Endothelial cell of umbilical vein (primary cell): ENCODE results near the gene GAS7. TPM values are rescaled to one million over a fixed set of nuclear protein-coding genes. Genes with fewer than 3 reads are reported as not detected.

ENCODE experiments used
- BruUV-seq: library from RNA; stranded (reverse); fragments of 400-500 nt; replicated peaks from 2 replicates; lab custom pipeline; 2021; lab: Mats Ljungman, UMichigan
- CTCF ChIA-PET: fragments of 300-600, 350-600 bp; sonication (Branson Sonifier 250); formaldehyde crosslinking; loops from one replicate; lab custom pipeline; 2021; ENCODE audit warnings: antibody characterized with exemption, inconsistent platforms; lab: Charles Lee
- POLR2A ChIA-PET: fragments of 300-600, 350-600 bp; sonication (Branson Sonifier 250); formaldehyde crosslinking; loops from one replicate; lab custom pipeline; 2021; ENCODE audit warnings: antibody characterized with exemption, inconsistent platforms; lab: Charles Lee
- DNase-seq: peaks from one replicate; pipeline ENCODE4 v3.0.0-alpha.2; 2011; ENCODE audit warnings: low read depth, low spot score
- FAIRE-seq: peaks from 2 replicates; lab custom pipeline; 2011; peaks lifted over from hg19 to GRCh38; lab: Jason Lieb, UNC
- H2AFZ ChIP-seq: 2 replicates; pipeline ENCODE4 v1.6.0; 2012; ENCODE audit warnings: low read depth, low read length, control low read depth, inconsistent platforms
- H3K27ac ChIP-seq: 2 replicates; pipeline ENCODE4 v1.5.1; 2011; ENCODE audit warnings: low read depth, mild to moderate bottlenecking, control low read depth, low read length, moderate library complexity; ENCODE audit not compliant: insufficient read depth
- H3K27me3 ChIP-seq, 2 experiments: 2 replicates each; pipeline versions ENCODE4 v1.6.0 to v1.6.1; 2011; ENCODE audit warnings: low read length in 2 of 2, mixed read lengths in 1 of 2; ENCODE audit not compliant: control insufficient read depth in 2 of 2, insufficient read depth in 2 of 2
- H3K36me3 ChIP-seq, 2 experiments: 2 replicates in 1 of 2; 3 replicates in 1 of 2; pipeline ENCODE4 v1.5.1; 2011; ENCODE audit warnings: low read length in 2 of 2, mild to moderate bottlenecking in 1 of 2, moderate library complexity in 1 of 2; ENCODE audit not compliant: control insufficient read depth in 2 of 2, insufficient read depth in 2 of 2; ENCODE audit errors: extremely low read depth in 1 of 2
- H3K4me1 ChIP-seq: 3 replicates; pipeline ENCODE4 v1.5.1; 2011; ENCODE audit warnings: mild to moderate bottlenecking, low read length; ENCODE audit not compliant: control insufficient read depth, insufficient read depth; ENCODE audit errors: extremely low read depth
- H3K4me2 ChIP-seq: 2 replicates; pipeline ENCODE4 v1.6.1; 2011; ENCODE audit warnings: low read length, control low read depth, mixed read lengths; ENCODE audit not compliant: insufficient read depth
- H3K4me3 ChIP-seq, 3 experiments: fragments of 200-600 bp in 1 of 3; sonication (generic), shearing (Covaris generic) in 1 of 3; replicated peaks in 1 of 3; 2 replicates each; pipeline ENCODE4 v1.5.1; 2011 to 2016; ENCODE audit warnings: control low read depth in 3 of 3, low read length in 3 of 3, mild to moderate bottlenecking in 2 of 3, inconsistent platforms in 1 of 3, low read depth in 1 of 3, moderate library complexity in 1 of 3; ENCODE audit not compliant: insufficient read depth in 1 of 3
- H3K79me2 ChIP-seq: 2 replicates; pipeline ENCODE4 v1.6.0; 2012; ENCODE audit warnings: low read length, inconsistent platforms; ENCODE audit not compliant: control insufficient read depth, insufficient read depth
- H3K9ac ChIP-seq: replicated peaks from 2 replicates; pipeline ENCODE3; 2011; ENCODE audit warnings: low read length, control low read depth; ENCODE audit not compliant: insufficient read depth; ENCODE audit errors: extremely low read depth
- H3K9me1 ChIP-seq: replicated peaks from 3 replicates; pipeline ENCODE4 v1.6.0; 2011; ENCODE audit warnings: mild to moderate bottlenecking, low read length; ENCODE audit not compliant: control insufficient read depth, insufficient read depth; ENCODE audit errors: extremely low read depth
- H3K9me3 ChIP-seq: replicated peaks from 2 replicates; pipeline ENCODE4 v1.5.1; 2012; ENCODE audit warnings: low read length, inconsistent platforms; ENCODE audit not compliant: control insufficient read depth, insufficient read depth
- H4K20me1 ChIP-seq: replicated peaks from 2 replicates; pipeline ENCODE3; 2011; ENCODE audit warnings: mild to moderate bottlenecking, low read length; ENCODE audit not compliant: control insufficient read depth, insufficient read depth; ENCODE audit errors: extremely low read depth
- CTCF ChIP-seq, 2 donors: IDR thresholded peaks; 1 replicate in 1 of 2; 2 replicates in 1 of 2; pipeline ENCODE4 v1.5.1; 2011; ENCODE audit warnings: low read length in 2 of 2, mild to moderate bottlenecking in 2 of 2, moderate library complexity in 2 of 2, control low read depth in 1 of 2, inconsistent platforms in 1 of 2, low read depth in 1 of 2; ENCODE audit not compliant: insufficient read depth in 1 of 2; ENCODE audit errors: extremely low read depth in 1 of 2
- EZH2 ChIP-seq: IDR thresholded peaks from 2 replicates; pipeline ENCODE4 v1.6.1; 2012; ENCODE audit warnings: borderline replicate concordance, low read depth, mild to moderate bottlenecking, moderate library complexity, low read length, inconsistent platforms; ENCODE audit not compliant: severe bottlenecking
- FOS ChIP-seq: IDR thresholded peaks from 2 replicates; pipeline ENCODE4 v1.6.1; 2011; ENCODE audit warnings: mild to moderate bottlenecking, low read length, moderate library complexity, borderline replicate concordance; ENCODE audit not compliant: insufficient read depth
- GATA2 ChIP-seq: IDR thresholded peaks from 2 replicates; pipeline ENCODE4 v1.7.0; 2011; ENCODE audit warnings: low read depth, mild to moderate bottlenecking, moderate library complexity, mixed read lengths, low read length; ENCODE audit not compliant: insufficient read length, insufficient read depth
- JUN ChIP-seq: IDR thresholded peaks from 2 replicates; pipeline ENCODE4 v1.6.1; 2011; ENCODE audit warnings: borderline replicate concordance, low read depth; ENCODE audit not compliant: insufficient read length, insufficient read depth
- MAX ChIP-seq: IDR thresholded peaks from 2 replicates; pipeline ENCODE4 v1.6.1; 2011; ENCODE audit not compliant: insufficient read depth, insufficient read length
- MYC ChIP-seq: IDR thresholded peaks from one replicate; pipeline ENCODE4 v1.6.1; 2011; ENCODE audit warnings: mild to moderate bottlenecking, low read depth, low read length
- POLR2A ChIP-seq: IDR thresholded peaks from 2 replicates; pipeline ENCODE4 v1.6.1; 2012; ENCODE audit warnings: low read depth, mild to moderate bottlenecking, control low read depth, low read length
- POLR2AphosphoS5 ChIP-seq: IDR thresholded peaks from 2 replicates; pipeline ENCODE4 v1.6.1; 2012; ENCODE audit warnings: low read depth, mild to moderate bottlenecking, control low read depth, low read length, moderate library complexity; ENCODE audit not compliant: insufficient read depth
- dilution Hi-C: fragments of 300-500 bp; cut with MboI; formaldehyde crosslinking; loops from one replicate; pipeline ENCODE4 v1.15.0; 2019; ENCODE audit warnings: low sequenced_read_pairs; ENCODE audit not compliant: extremely low pct_ligation_motif_present
- intact Hi-C: fragments of 100-400 bp; cut with micrococcal nuclease; formaldehyde crosslinking; loops from one replicate; pipeline ENCODE4 v1.10.0; 2022
- polyA plus RNA-seq, 4 experiments: library from polyadenylated mRNA; depleted of rRNA in 3 of 4; stranded (reverse) in 3 of 4; unstranded in 1 of 4; fragments of >200 nt; gene quantifications; 2 replicates each; pipeline versions ENCODE4 v1.2.1 to v1.2.3, GENCODE V29; 2011 to 2012; ENCODE audit warnings: missing spikeins in 1 of 4
- total RNA-seq: library from RNA; stranded (reverse); gene quantifications from 2 replicates; pipeline ENCODE4 v1.2.3, GENCODE V29; 2021

The GAS7 gene
- total and polyA plus RNA-seq, 2 donors (not counting 3 experiments of a cell fraction or from before 2014, with no cell fraction given), result not detected

- H3K36me3 ChIP-seq, result no peaks in the 10 kb centered on the region
- intact Hi-C loops (no loop called here), dilution Hi-C loops (no loop called here)
- H3K27me3 ChIP-seq, result no peaks in the 10 kb centered on the region
- ChIA-PET POLR2A (no interaction called here), CTCF (no interaction called here)
- H3K79me2 ChIP-seq, result no peaks in the 10 kb centered on the region
- H4K20me1 ChIP-seq, result no peaks in the 10 kb centered on the region
- H3K9ac ChIP-seq, result no peak overlapping the region
- no peak overlapping the region for H3K4me2 ChIP-seq
- FAIRE-seq, result no peak
- H3K9me1 ChIP-seq, result no peaks in the 10 kb centered on the region
- no peak for DNase-seq
- no TSS peak for BruUV-seq
- H2AFZ ChIP-seq, result no peak overlapping the region
- no peak overlapping the region for H3K27ac ChIP-seq
- H3K4me1 ChIP-seq, result no peaks in the 10 kb centered on the region
- TF ChIP-seq JUN (no peak), POLR2A (no peak), MAX (no peak), FOS (no peak), MYC (no peak), GATA2 (no peak)
- no peaks in the 10 kb centered on the region for H3K9me3 ChIP-seq
- no peak overlapping the region for H3K4me3 ChIP-seq
Measured at GRCh38 chr17:9991796-9992195, 206.6 kb downstream of the GAS7 start.

- no TSS peak for BruUV-seq
- POLR2A ChIA-PET, result no interaction called here
- intact Hi-C loops (no loop called here), dilution Hi-C loops (no loop called here)
- DNase-seq (no peak), FAIRE-seq (no peak)
- Histone ChIP-seq H3K27ac (no peak overlapping the region), H3K79me2 (no peaks in the 10 kb centered on the region), H3K9me3 (no peaks in the 10 kb centered on the region), H3K4me2 (no peak overlapping the region), H4K20me1 (no peaks in the 10 kb centered on the region), H3K27me3 (no peaks in the 10 kb centered on the region), H3K4me3 (no peak overlapping the region), H3K9ac (no peak overlapping the region), H2AFZ (no peak overlapping the region), H3K36me3 (no peaks in the 10 kb centered on the region), H3K9me1 (no peaks in the 10 kb centered on the region), H3K4me1 (no peaks in the 10 kb centered on the region)
- CTCF ChIA-PET, result no interaction called here
- TF ChIP-seq POLR2A (no peak), EZH2 (no peak), POLR2AphosphoS5 (no peak), JUN (no peak), MAX (no peak), MYC (no peak), GATA2 (no peak), FOS (no peak), CTCF (IDR thresholded peaks at IDR 0.05; ENCODE audit: extremely low read depth in 1 of 2, insufficient read depth in 1 of 2, low read depth in 1 of 2, low read length in 2 of 2) (no peak)
Measured at GRCh38 chr17:9991351-9991750, 207.1 kb downstream of the GAS7 start.
